Thyroid gland (tissue), 4 donors: ENCODE data around the gene CLP1.

Source experiments
- CTCF ChIP-seq, 6 experiments: fragments of 200-600 bp in 3 of 6; fragments of 450-650 bp in 3 of 6; sonication (generic) in 3 of 6; IDR thresholded peaks; one replicate each; pipeline ENCODE4 v1.5.1; 2016 to 2019; ENCODE audit warnings: antibody characterized with exemption in 6 of 6, mild to moderate bottlenecking in 2 of 6, inconsistent platforms in 1 of 6, moderate library complexity in 1 of 6
- POLR2A ChIP-seq, 2 donors: fragments of 450-650 bp; IDR thresholded peaks; one replicate each; pipeline ENCODE4 v1.6.1; 2017; ENCODE audit warnings: antibody characterized with exemption in 2 of 2, mild to moderate bottlenecking in 2 of 2, moderate library complexity in 1 of 2

GRCh38 chr11:57643802-57644201, 13.8 kb upstream of the CLP1 start:
- TF ChIP-seq CTCF (IDR thresholded peaks at IDR 0.05) (no peak), POLR2A (IDR thresholded peaks at IDR 0.05) (no peak)
